Caco-2 (cell line): ENCODE measurements around the gene FRS2. TPM values are rescaled to one million over a fixed set of nuclear protein-coding genes. Genes with fewer than 3 reads are reported as not detected.
A peak's percentile ranks its signal among the peaks of the same experiment; 100 is the strongest.

Experiments
- BruUV-seq: library from RNA; stranded (reverse); fragments of 400-500 nt; replicated peaks from 2 replicates; lab custom pipeline; 2021; lab: Mats Ljungman, UMichigan
- CTCF ChIA-PET: fragments of 300-600 bp; sonication (Branson Sonifier 250); formaldehyde crosslinking; loops from one replicate; lab custom pipeline; 2022; ENCODE audit warnings: antibody characterized with exemption; lab: Charles Lee
- POLR2A ChIA-PET: fragments of 300-600 bp; sonication (Branson Sonifier 250); formaldehyde crosslinking; loops from one replicate; lab custom pipeline; 2022; ENCODE audit warnings: antibody characterized with exemption; lab: Charles Lee
- DNase-seq, 2 experiments: peaks; one replicate each; pipeline versions ENCODE4 v3.0.0 to v3.0.0-alpha.2; 2020 to 2022
- H3K27me3 ChIP-seq: replicated peaks from 2 replicates; pipeline ENCODE4 v1.6.0; 2011; ENCODE audit warnings: low read length; ENCODE audit not compliant: control insufficient read depth, insufficient read depth
- H3K36me3 ChIP-seq: 2 replicates; pipeline ENCODE4 v1.5.1; 2011; ENCODE audit warnings: low read length; ENCODE audit not compliant: control insufficient read depth, insufficient read depth
- H3K4me1 ChIP-seq: fragments of 250-450 bp; sonication (Bioruptor Pico); 2 replicates; pipeline ENCODE4 v1.5.1; 2020; ENCODE audit warnings: mild to moderate bottlenecking
- H3K4me3 ChIP-seq: 2 replicates; pipeline ENCODE4 v1.5.1; 2011; ENCODE audit warnings: low read depth, mild to moderate bottlenecking, control low read depth, low read length
- H3K9me3 ChIP-seq: fragments of 250-450 bp; sonication (Bioruptor Pico); 2 replicates; pipeline ENCODE4 v1.5.1; 2020; ENCODE audit warnings: mild to moderate bottlenecking, moderate library complexity
- H3K27ac Mint-ChIP-seq: one replicate; pipeline ENCODE4 v1.8.0; 2022; ENCODE audit warnings: mixed read lengths; ENCODE audit not compliant: unreplicated experiment
- H3K27me3 Mint-ChIP-seq: one replicate; pipeline ENCODE4 v1.8.0; 2022; ENCODE audit warnings: mixed read lengths; ENCODE audit not compliant: insufficient read depth, unreplicated experiment
- H3K36me3 Mint-ChIP-seq: one replicate; pipeline ENCODE4 v1.8.0; 2022; ENCODE audit warnings: mild to moderate bottlenecking, mixed read lengths; ENCODE audit not compliant: insufficient read depth, unreplicated experiment
- H3K4me1 Mint-ChIP-seq: one replicate; pipeline ENCODE4 v1.8.0; 2022; ENCODE audit warnings: low read depth, mixed read lengths; ENCODE audit not compliant: unreplicated experiment
- H3K4me3 Mint-ChIP-seq: one replicate; pipeline ENCODE4 v1.8.0; 2022; ENCODE audit warnings: mild to moderate bottlenecking, moderate library complexity, mixed read lengths; ENCODE audit not compliant: unreplicated experiment
- H3K9me3 Mint-ChIP-seq: one replicate; pipeline ENCODE4 v1.8.0; 2022; ENCODE audit warnings: mixed read lengths; ENCODE audit not compliant: unreplicated experiment
- CTCF ChIP-seq, 2 experiments: fragments of 200-600 bp in 1 of 2; IDR thresholded peaks; 1 replicate in 1 of 2; 2 replicates in 1 of 2; pipeline versions ENCODE4 v1.5.1 to v1.8.0; 2011 to 2022; ENCODE audit warnings: antibody characterized with exemption in 1 of 2, control low read depth in 1 of 2, inconsistent platforms in 1 of 2, low read depth in 1 of 2, low read length in 1 of 2, mild to moderate bottlenecking in 1 of 2, moderate library complexity in 1 of 2; ENCODE audit not compliant: insufficient read depth in 1 of 2, severe bottlenecking in 1 of 2, unreplicated experiment in 1 of 2
- intact Hi-C: fragments of 100-400 bp; cut with micrococcal nuclease; formaldehyde crosslinking; loops from one replicate; pipeline ENCODE4 v1.10.0; 2022; ENCODE audit not compliant: unreplicated experiment
- total RNA-seq: library from RNA; stranded (reverse); gene quantifications from 2 replicates; pipeline ENCODE4 v1.2.3, GENCODE V29; 2022

Gene FRS2
- total RNA-seq, 1 experiment from 2014 or later = 82.3 TPM

GRCh38 chr12:69440016-69440415 lies 30.2 kb upstream of the FRS2 start:
- no peak for TF ChIP-seq CTCF (IDR thresholded peaks at IDR 0.05; ENCODE audit: insufficient read depth in 1 of 2, low read depth in 1 of 2, low read length in 1 of 2, severe bottlenecking in 1 of 2, unreplicated experiment in 1 of 2)
- Mint-ChIP-seq H3K4me1 (peaks cover 24% of the 10 kb centered on the region), H3K4me3 (no peak overlapping the region), H3K27ac (no peak overlapping the region), H3K36me3 (no peaks in the 10 kb centered on the region), H3K9me3 (peaks cover 21% of the 10 kb centered on the region), H3K27me3 (no peaks in the 10 kb centered on the region)
- peak in 1 of 2 experiments; percentile 23 for DNase-seq
- ChIA-PET CTCF (interaction anchor here (0.6 to 0.9 kb wide), 2 partner anchors 31 to 83 kb away, joined by 3 to 10 read pairs; no protein-coding TSS in a partner anchor), POLR2A (no interaction called here)
- no peaks in the 10 kb centered on the region for H3K9me3 ChIP-seq
- intact Hi-C loops = no loop called here
- H3K4me1 ChIP-seq = peaks cover 24% of the 10 kb centered on the region
- no peak overlapping the region for H3K4me3 ChIP-seq
- no TSS peak for BruUV-seq
- H3K27me3 ChIP-seq = no peaks in the 10 kb centered on the region
- H3K36me3 ChIP-seq = no peaks in the 10 kb centered on the region

GRCh38 chr12:69440886-69441285 lies 29.3 kb upstream of the FRS2 start:
- ChIA-PET POLR2A (no interaction called here), CTCF (interaction anchor here (0.7 kb wide), 1 partner anchor 24 kb away, joined by 3 read pairs; no protein-coding TSS in a partner anchor)
- Histone ChIP-seq H3K36me3 (no peaks in the 10 kb centered on the region), H3K27me3 (no peaks in the 10 kb centered on the region), H3K4me3 (no peak overlapping the region), H3K9me3 (no peaks in the 10 kb centered on the region), H3K4me1 (peaks cover 24% of the 10 kb centered on the region)
- no peaks in the 10 kb centered on the region for H3K27me3 Mint-ChIP-seq
- H3K9me3 Mint-ChIP-seq = peaks cover 20% of the 10 kb centered on the region
- BruUV-seq = no TSS peak
- intact Hi-C loops = no loop called here
- no peak overlapping the region for H3K27ac Mint-ChIP-seq
- no peak overlapping the region for H3K4me3 Mint-ChIP-seq
- DNase-seq = no peak
- no peak for TF ChIP-seq CTCF (IDR thresholded peaks at IDR 0.05; ENCODE audit: insufficient read depth in 1 of 2, low read depth in 1 of 2, low read length in 1 of 2, severe bottlenecking in 1 of 2, unreplicated experiment in 1 of 2)
- H3K4me1 Mint-ChIP-seq = peaks cover 24% of the 10 kb centered on the region
- H3K36me3 Mint-ChIP-seq = no peaks in the 10 kb centered on the region

GRCh38 chr12:69442894-69443293 lies 27.3 kb upstream of the FRS2 start:
- intact Hi-C loops = no loop called here

More at GRCh38 chr12:69442894-69443293, 27.3 kb upstream of the FRS2 start:
- Histone ChIP-seq H3K27me3 (no peaks in the 10 kb centered on the region), H3K9me3 (no peaks in the 10 kb centered on the region), H3K36me3 (no peaks in the 10 kb centered on the region), H3K4me1 (peaks cover 33% of the 10 kb centered on the region), H3K4me3 (no peak overlapping the region)
- Mint-ChIP-seq H3K4me3 (no peak overlapping the region), H3K27me3 (no peaks in the 10 kb centered on the region), H3K4me1 (peaks cover 24% of the 10 kb centered on the region), H3K36me3 (no peaks in the 10 kb centered on the region), H3K27ac (no peak overlapping the region), H3K9me3 (peaks cover 20% of the 10 kb centered on the region)
- BruUV-seq = no TSS peak
- ChIA-PET CTCF (no interaction called here), POLR2A (no interaction called here)
- DNase-seq = no peak
- no peak for TF ChIP-seq CTCF (IDR thresholded peaks at IDR 0.05; ENCODE audit: insufficient read depth in 1 of 2, low read depth in 1 of 2, low read length in 1 of 2, severe bottlenecking in 1 of 2, unreplicated experiment in 1 of 2)
